Measurements from ENCODE around the gene WSB2. TPM values are rescaled to one million over a fixed set of nuclear protein-coding genes. Genes with fewer than 3 reads are reported as not detected.
"Not testable (repeated sequence)": the region's sequence is repeated elsewhere in the genome, so short reads cannot be mapped to it uniquely, and the experiment has no call there.

WSB2 gene
- total RNA-seq, 2 donors from 2014 or later: 59.5 to 76.7 TPM

GRCh38 chr12:118011377-118011776, 49.6 kb downstream of the WSB2 start:
- ATAC-seq (replicated peaks): no peak
- Mint-ChIP-seq H3K4me1 (no peaks in the 10 kb centered on the region), H3K4me3 (no peak overlapping the region), H3K27ac (no peak overlapping the region), H3K36me3 (ENCODE audit: low read depth) (peaks cover 3% of the 10 kb centered on the region), H3K27me3 (no peaks in the 10 kb centered on the region), H3K9me3 (no peaks in the 10 kb centered on the region)

GRCh38 chr12:118010903-118011302, 50.1 kb downstream of the WSB2 start:
- H3K27me3 Mint-ChIP-seq: no peaks in the 10 kb centered on the region
- no peak for ATAC-seq (replicated peaks)
- no peaks in the 10 kb centered on the region for H3K4me1 Mint-ChIP-seq
- H3K27ac Mint-ChIP-seq: no peak overlapping the region
- no peaks in the 10 kb centered on the region for H3K9me3 Mint-ChIP-seq
- H3K36me3 Mint-ChIP-seq (ENCODE audit: low read depth): no peaks in the 10 kb centered on the region
- H3K4me3 Mint-ChIP-seq: no peak overlapping the region

GRCh38 chr12:117999806-118000205, 61.2 kb downstream of the WSB2 start:
- not testable (repeated sequence) for H3K27ac Mint-ChIP-seq; H3K4me1 Mint-ChIP-seq; H3K27me3 Mint-ChIP-seq; H3K36me3 Mint-ChIP-seq (ENCODE audit: low read depth); H3K9me3 Mint-ChIP-seq
- peak overlapping the region; percentile 8 for H3K4me3 Mint-ChIP-seq
- peak; percentile 76 for ATAC-seq (replicated peaks)

GRCh38 chr12:117998719-117999118, 62.3 kb downstream of the WSB2 start:
- Mint-ChIP-seq H3K36me3 (ENCODE audit: low read depth) (no peaks in the 10 kb centered on the region), H3K4me3 (no peak overlapping the region)

GRCh38 chr12:117994551-117995438, 66.2 kb downstream of the WSB2 start:
- peaks cover 11% of the 10 kb centered on the region for H3K27me3 Mint-ChIP-seq
- H3K9me3 Mint-ChIP-seq: peaks cover 9% of the 10 kb centered on the region
- no peaks in the 10 kb centered on the region for H3K36me3 Mint-ChIP-seq (ENCODE audit: low read depth)
- peaks cover 8% of the 10 kb centered on the region for H3K4me1 Mint-ChIP-seq
- ATAC-seq (replicated peaks): peak; percentile 81
- H3K27ac Mint-ChIP-seq: no peak overlapping the region
- peak overlapping the region; percentile 4 for H3K4me3 Mint-ChIP-seq

More at GRCh38 chr12:117998719-117999118, 62.3 kb downstream of the WSB2 start:
- no peak for ATAC-seq (replicated peaks)
- Mint-ChIP-seq H3K27ac (no peak overlapping the region), H3K4me1 (peaks cover 12% of the 10 kb centered on the region), H3K27me3 (peaks cover 4% of the 10 kb centered on the region), H3K9me3 (peaks cover 9% of the 10 kb centered on the region)

GRCh38 chr12:117986705-117987469, 74.1 kb downstream of the WSB2 start:
- no peak overlapping the region for H3K27ac Mint-ChIP-seq
- H3K4me3 Mint-ChIP-seq: no peak overlapping the region
- peak; percentile 92 for ATAC-seq (replicated peaks)
- H3K9me3 Mint-ChIP-seq: peaks cover 4% of the 10 kb centered on the region
- H3K4me1 Mint-ChIP-seq: no peaks in the 10 kb centered on the region
- peaks cover 4% of the 10 kb centered on the region for H3K27me3 Mint-ChIP-seq
- H3K36me3 Mint-ChIP-seq (ENCODE audit: low read depth): no peaks in the 10 kb centered on the region

- no peak for ATAC-seq (replicated peaks)
- peaks cover 5% of the 10 kb centered on the region for H3K27me3 Mint-ChIP-seq
- no peaks in the 10 kb centered on the region for H3K9me3 Mint-ChIP-seq
- H3K4me1 Mint-ChIP-seq: no peaks in the 10 kb centered on the region
- no peak overlapping the region for H3K4me3 Mint-ChIP-seq
- H3K36me3 Mint-ChIP-seq (ENCODE audit: low read depth): no peaks in the 10 kb centered on the region
- H3K27ac Mint-ChIP-seq: no peak overlapping the region
Measured at GRCh38 chr12:117985182-117985581, 75.8 kb downstream of the WSB2 start.

Other genes starting within 250 kb of the WSB2 start
- gene KSR2, start 92.2 kb downstream of the WSB2 start, total RNA-seq: under 1 TPM; 0.06 to 0.93 TPM
- gene RFC5, start 44.5 kb downstream of the WSB2 start, total RNA-seq: 10 to 100 TPM; 53.7 to 64.4 TPM
- gene VSIG10, start 42.8 kb upstream of the WSB2 start, total RNA-seq: 1 to 10 TPM; 5.9 to 9.6 TPM
- 100 to 1,000 TPM in 1 of 2 donors, 10 to 100 TPM in 1; 86.0 to 182 TPM for gene PEBP1, start 74.9 kb upstream of the WSB2 start, total RNA-seq

Measured in activated T-helper 17 cell treated with anti-CD3 and anti-CD28 coated beads, Interleukin-2, amount 50 U/mL, for 72 hours (primary cell).